ENCODE measurements around the gene ATP2A2. TPM values are rescaled to one million over a fixed set of nuclear protein-coding genes. Genes with fewer than 3 reads are reported as not detected.

Gene ATP2A2
- total and polyA plus RNA-seq, 2 of the 4 experiments (the other 2 are of a cell fraction) = 166 to 225 TPM

- H3K4me1 ChIP-seq (ENCODE audit: control insufficient read depth, insufficient read depth, low read length) = peaks cover 33% of the 10 kb centered on the region; the same call in 1 of the 2 replicates
- 0 out of 2 replicates have a peak, but pooled peaks cover 2% of the 10 kb centered on the region for H3K36me3 ChIP-seq (ENCODE audit: control insufficient read depth, insufficient read depth, low read length)
- no peak overlapping the region for H3K56ac ChIP-seq (ENCODE audit: extremely low read depth, insufficient read depth, low read length)
- H4K8ac ChIP-seq (ENCODE audit: low read depth in 2 of 2, low read length in 2 of 2) = peak overlapping the region; percentile 45 to 63; a peak in 2 of 4 replicates
- no peak overlapping the region for H3K4me2 ChIP-seq (ENCODE audit: low read depth, low read length)
- no peak overlapping the region; the same call in 1 of the 2 replicates for H3K23ac ChIP-seq (ENCODE audit: low read depth, low read length)
- 21% methylated on average over 2 of the region's 4 CpGs; no CpG with 5 or more reads in 1 of the 2 experiments for WGBS, 2 experiments (ENCODE audit: extremely low coverage in 2 of 2, insufficient read length in 1 of 2)
- dilution Hi-C loops (cut with HindIII; ENCODE audit: low sequenced_read_pairs, unreplicated experiment) (no loop called here), intact Hi-C loops (cut with micrococcal nuclease) (no loop called here), in situ Hi-C loops (cut with MboI; ENCODE audit: low sequenced_read_pairs) (no loop called here)
- ChIA-PET POLR2A (ENCODE audit: unreplicated experiment) (no interaction called here), CTCF (interaction anchor here (1.2 kb wide), 1 partner anchor 16 kb away, joined by 3 read pairs; no protein-coding TSS in a partner anchor)
- peak overlapping the region; percentile 6 for H2BK5ac ChIP-seq (ENCODE audit: low read depth, low read length, poor library complexity, severe bottlenecking)
- peak overlapping the region; percentile 85; the same call in 2 of the 3 replicates for H2BK15ac ChIP-seq (ENCODE audit: low read depth, low read length)
- peak overlapping the region; percentile 43; the same call in 1 of the 2 replicates for H2BK20ac ChIP-seq (ENCODE audit: low read depth, low read length)
- H2AK9ac ChIP-seq (replicated peaks; ENCODE audit: low read depth, low read length, poor library complexity) = no peak overlapping the region
- peak overlapping the region; percentile 4; the same call in 1 of the 2 replicates for H3K18ac ChIP-seq (ENCODE audit: low read depth, low read length)
- peak overlapping the region; percentile 25; the same call in 1 of the 2 replicates for H3K27ac ChIP-seq (ENCODE audit: insufficient read depth, low read length)
- H3K4me3 ChIP-seq (ENCODE audit: insufficient read depth, low read depth, low read length) = no peak overlapping the region
- DNase-seq = peak; percentile 70
- no peak overlapping the region for H3K9ac ChIP-seq (ENCODE audit: low read depth, low read length)
- no peak for TF ChIP-seq SMC3 (IDR thresholded peaks at IDR 0.05; ENCODE audit: low read depth, low read length)
- TF ChIP-seq ELK1 (IDR thresholded peaks at IDR 0.05; ENCODE audit: borderline replicate concordance, low read depth, low read length) = no peak
- no peak for TF ChIP-seq BHLHE40 (IDR thresholded peaks at IDR 0.05; ENCODE audit: low read depth, low read length)
- no peak for TF ChIP-seq MAFK (IDR thresholded peaks at IDR 0.05; ENCODE audit: low read depth, low read length)
- no peak for TF ChIP-seq MXI1 (IDR thresholded peaks at IDR 0.05; ENCODE audit: borderline replicate concordance, low read depth, low read length)
- no peak for TF ChIP-seq FOS (IDR thresholded peaks at IDR 0.05; ENCODE audit: low read depth, low read length)
- no peak for TF ChIP-seq CEBPB (IDR thresholded peaks at IDR 0.05; ENCODE audit: low read depth, low read length)
- TF ChIP-seq NFE2L2 (IDR thresholded peaks at IDR 0.05; ENCODE audit: low read depth, low read length) = no peak
- TF ChIP-seq, protein P1, sequence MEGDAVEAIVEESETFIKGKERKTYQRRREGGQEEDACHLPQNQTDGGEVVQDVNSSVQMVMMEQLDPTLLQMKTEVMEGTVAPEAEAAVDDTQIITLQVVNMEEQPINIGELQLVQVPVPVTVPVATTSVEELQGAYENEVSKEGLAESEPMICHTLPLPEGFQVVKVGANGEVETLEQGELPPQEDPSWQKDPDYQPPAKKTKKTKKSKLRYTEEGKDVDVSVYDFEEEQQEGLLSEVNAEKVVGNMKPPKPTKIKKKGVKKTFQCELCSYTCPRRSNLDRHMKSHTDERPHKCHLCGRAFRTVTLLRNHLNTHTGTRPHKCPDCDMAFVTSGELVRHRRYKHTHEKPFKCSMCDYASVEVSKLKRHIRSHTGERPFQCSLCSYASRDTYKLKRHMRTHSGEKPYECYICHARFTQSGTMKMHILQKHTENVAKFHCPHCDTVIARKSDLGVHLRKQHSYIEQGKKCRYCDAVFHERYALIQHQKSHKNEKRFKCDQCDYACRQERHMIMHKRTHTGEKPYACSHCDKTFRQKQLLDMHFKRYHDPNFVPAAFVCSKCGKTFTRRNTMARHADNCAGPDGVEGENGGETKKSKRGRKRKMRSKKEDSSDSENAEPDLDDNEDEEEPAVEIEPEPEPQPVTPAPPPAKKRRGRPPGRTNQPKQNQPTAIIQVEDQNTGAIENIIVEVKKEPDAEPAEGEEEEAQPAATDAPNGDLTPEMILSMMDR (conservative IDR thresholded peaks at IDR 0.05; ENCODE audit: low read depth, low read length) = no peak
- no peak for TF ChIP-seq POLR2A (IDR thresholded peaks at IDR 0.05; ENCODE audit: low read depth, low read length)
- TF ChIP-seq CHD1 (IDR thresholded peaks at IDR 0.05; ENCODE audit: low read depth, low read length) = no peak
- peak overlapping the region; percentile 74 for H3K14ac ChIP-seq (replicated peaks; ENCODE audit: low read depth, low read length)
- H4K5ac ChIP-seq (ENCODE audit: low read depth, low read length) = no peak overlapping the region; the same call in 1 of the 2 replicates
- H4K20me1 ChIP-seq (ENCODE audit: insufficient read depth, low read length) = no peaks in the 10 kb centered on the region
- H3K9me1 ChIP-seq (ENCODE audit: insufficient read depth, low read length) = peaks cover 26% of the 10 kb centered on the region
- ATAC-seq (ENCODE audit: low read depth) = peak; percentile 71
- H2AFZ ChIP-seq (replicated peaks; ENCODE audit: low read length, poor library complexity) = peak overlapping the region; percentile 50
- BruUV-seq (replicated peaks) = no TSS peak
- peak overlapping the region; percentile 90; the same call in 1 of the 2 replicates for H2AK5ac ChIP-seq (ENCODE audit: low read depth, low read length)
- H3K9me3 ChIP-seq (ENCODE audit: control insufficient read depth, insufficient read depth, low read length) = no peaks in the 10 kb centered on the region
- H3K27me3 ChIP-seq (ENCODE audit: control insufficient read depth, insufficient read depth, low read length) = no peaks in the 10 kb centered on the region
- H3K4ac ChIP-seq (ENCODE audit: low read depth, low read length) = peak overlapping the region; percentile 74
- 0 out of 4 replicates have a peak, but pooled peaks cover 0 to 4% of the 10 kb centered on the region in 2 experiments for H3K79me1 ChIP-seq (ENCODE audit: low read depth in 1 of 2, low read length in 2 of 2)
- peak overlapping the region; percentile 78; the same call in 1 of the 2 replicates for H2BK120ac ChIP-seq (ENCODE audit: low read depth, low read length)
- no peak overlapping the region; the same call in 1 of the 2 replicates for H4K91ac ChIP-seq (ENCODE audit: insufficient read depth, low read depth, low read length)
Measured at GRCh38 chr12:110249105-110249504, 31.9 kb upstream of the ATP2A2 start.
